ENCODE measurements around the gene CTSZ. TPM values are rescaled to one million over a fixed set of nuclear protein-coding genes. Genes with fewer than 3 reads are reported as not detected.
A peak's percentile ranks its signal among the peaks of the same experiment; 100 is the strongest.

Gene CTSZ
- total and polyA plus RNA-seq, 10 of the 15 experiments (the other 5 are each of a cell fraction or from before 2014, with no cell fraction given): 6.0 to 301 (median 154) TPM

GRCh38 chr20:59039233-59039632, 32.2 kb upstream of the CTSZ start:
- SMC1A ChIA-PET (ENCODE audit: uncharacterized antibody, unreplicated experiment): interaction anchor here (1.6 kb wide), 1 partner anchor 17 kb away, joined by 4 read pairs; no protein-coding TSS in a partner anchor
- no peak overlapping the region; the same call in 1 of the 2 replicates for H3K9ac ChIP-seq (ENCODE audit: control insufficient read depth, insufficient read depth, low read length)
- intact Hi-C loops (cut with micrococcal nuclease; ENCODE audit: unreplicated experiment): loop anchor here (10.0 kb wide), 2 partner anchors 54 to 384 kb away; partner anchors contain the start of genes NELFCD and STX16
- H2AFZ ChIP-seq (ENCODE audit: control insufficient read depth, low read depth, low read length): no peak overlapping the region
- POLR2A ChIA-PET: interaction anchor here (1.1 kb wide), 1 partner anchor 57 kb away, joined by 3 read pairs; no protein-coding TSS in a partner anchor
- peaks cover 9 to 28% of the 10 kb centered on the region in 2 experiments for H3K36me3 ChIP-seq (ENCODE audit: control insufficient read depth in 2 of 2, insufficient read depth in 2 of 2, low read length in 1 of 2)
- no peak for DNase-seq (ENCODE audit: low read depth, low spot score)
- H3K79me2 ChIP-seq (ENCODE audit: control insufficient read depth, insufficient read depth, low read length): peaks cover 67% of the 10 kb centered on the region
- no peak for FAIRE-seq
- H3K4me3 ChIP-seq: peak overlapping the region; percentile 89
- WGBS (ENCODE audit: insufficient coverage, insufficient replicate concordance, low lambda C conversion rate, missing lambda C conversion rate): 4% methylated on average over 1 of the region's 1 CpG
- H3K4me2 ChIP-seq (ENCODE audit: control insufficient read depth, insufficient read depth): peak overlapping the region; percentile 30; the same call in 1 of the 2 replicates
- in situ Hi-C loops (cut with MboI): no loop called here
- CTCF ChIA-PET: no interaction called here
- no peaks in the 10 kb centered on the region; the same call in 1 of the 2 replicates for H4K20me1 ChIP-seq (ENCODE audit: control insufficient read depth, insufficient read depth)
- ATAC-seq: no peak
- no peaks in the 10 kb centered on the region for H3K27me3 ChIP-seq (replicated peaks in 1 of 2; ENCODE audit: control insufficient read depth in 2 of 2, insufficient read depth in 2 of 2, low read length in 1 of 2)
- H3K9me3 ChIP-seq (replicated peaks; ENCODE audit: control insufficient read depth, insufficient read depth, low read length): no peaks in the 10 kb centered on the region
- RAD21 ChIA-PET (ENCODE audit: unreplicated experiment): interaction anchor here (0.7 kb wide), 1 partner anchor 60 kb away, joined by 4 read pairs; no protein-coding TSS in a partner anchor
- TF ChIP-seq JUND (IDR thresholded peaks at IDR 0.05; ENCODE audit: low read depth, low read length): no peak
- no peak for TF ChIP-seq TARDBP (IDR thresholded peaks at IDR 0.05; ENCODE audit: borderline replicate concordance)
- no peak for TF ChIP-seq RB1 (IDR thresholded peaks at IDR 0.05; ENCODE audit: borderline replicate concordance)
- BruUV-seq (replicated peaks): no TSS peak
- H3K4me1 ChIP-seq (ENCODE audit: control insufficient read depth, insufficient read depth, low read length): peaks cover 13% of the 10 kb centered on the region
- peak overlapping the region; percentile 11; the same call in 1 of the 2 replicates for H3K27ac ChIP-seq (ENCODE audit: control insufficient read depth, insufficient read depth)

- H3K79me2 ChIP-seq (ENCODE audit: control insufficient read depth, insufficient read depth, low read length): peaks cover 63% of the 10 kb centered on the region
- RAD21 ChIA-PET (ENCODE audit: unreplicated experiment): no interaction called here
- no peaks in the 10 kb centered on the region for H3K27me3 ChIP-seq (replicated peaks in 1 of 2; ENCODE audit: control insufficient read depth in 2 of 2, insufficient read depth in 2 of 2, low read length in 1 of 2)
- peaks cover 9 to 28% of the 10 kb centered on the region in 2 experiments for H3K36me3 ChIP-seq (ENCODE audit: control insufficient read depth in 2 of 2, insufficient read depth in 2 of 2, low read length in 1 of 2)
- peak overlapping the region; percentile 35; the same call in 1 of the 2 replicates for H3K4me2 ChIP-seq (ENCODE audit: control insufficient read depth, insufficient read depth)
- no peak overlapping the region for H2AFZ ChIP-seq (ENCODE audit: control insufficient read depth, low read depth, low read length)
- no peaks in the 10 kb centered on the region; the same call in 1 of the 2 replicates for H4K20me1 ChIP-seq (ENCODE audit: control insufficient read depth, insufficient read depth)
- no peak for DNase-seq (ENCODE audit: low read depth, low spot score)
- no peak overlapping the region for H3K4me3 ChIP-seq
- in situ Hi-C loops (cut with MboI) (no loop called here), intact Hi-C loops (cut with micrococcal nuclease; ENCODE audit: unreplicated experiment) (loop anchor here (10.0 kb wide), 2 partner anchors 53 to 383 kb away; partner anchors contain the start of genes NELFCD and STX16)
- H3K9me3 ChIP-seq (replicated peaks; ENCODE audit: control insufficient read depth, insufficient read depth, low read length): no peaks in the 10 kb centered on the region
- H3K9ac ChIP-seq (ENCODE audit: control insufficient read depth, insufficient read depth, low read length): no peak overlapping the region
- POLR2A ChIA-PET: interaction anchor here (0.6 to 1.2 kb wide), 2 partner anchors 32 to 54 kb away, joined by 4 read pairs; no protein-coding TSS in a partner anchor
- no peaks in the 10 kb centered on the region; the same call in 1 of the 2 replicates for H3K4me1 ChIP-seq (ENCODE audit: control insufficient read depth, insufficient read depth, low read length)
- H3K27ac ChIP-seq (ENCODE audit: control insufficient read depth, insufficient read depth): no peak overlapping the region
- no TSS peak for BruUV-seq (replicated peaks)
- SMC1A ChIA-PET (ENCODE audit: uncharacterized antibody, unreplicated experiment): no interaction called here
- no peak for ATAC-seq
- CTCF ChIA-PET: no interaction called here
- FAIRE-seq: no peak
- 96% methylated on average over 12 of the region's 12 CpGs for WGBS (ENCODE audit: insufficient coverage, insufficient replicate concordance, low lambda C conversion rate, missing lambda C conversion rate)
- TF ChIP-seq, protein P1, sequence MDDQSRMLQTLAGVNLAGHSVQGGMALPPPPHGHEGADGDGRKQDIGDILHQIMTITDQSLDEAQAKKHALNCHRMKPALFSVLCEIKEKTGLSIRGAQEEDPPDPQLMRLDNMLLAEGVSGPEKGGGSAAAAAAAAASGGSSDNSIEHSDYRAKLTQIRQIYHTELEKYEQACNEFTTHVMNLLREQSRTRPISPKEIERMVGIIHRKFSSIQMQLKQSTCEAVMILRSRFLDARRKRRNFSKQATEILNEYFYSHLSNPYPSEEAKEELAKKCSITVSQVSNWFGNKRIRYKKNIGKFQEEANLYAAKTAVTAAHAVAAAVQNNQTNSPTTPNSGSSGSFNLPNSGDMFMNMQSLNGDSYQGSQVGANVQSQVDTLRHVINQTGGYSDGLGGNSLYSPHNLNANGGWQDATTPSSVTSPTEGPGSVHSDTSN (IDR thresholded peaks at IDR 0.05; ENCODE audit: insufficient replicate concordance, low read depth, low read length): no peak
- no peak for TF ChIP-seq ZBED1 (IDR thresholded peaks at IDR 0.05; ENCODE audit: borderline replicate concordance)
- TF ChIP-seq, protein P2, sequence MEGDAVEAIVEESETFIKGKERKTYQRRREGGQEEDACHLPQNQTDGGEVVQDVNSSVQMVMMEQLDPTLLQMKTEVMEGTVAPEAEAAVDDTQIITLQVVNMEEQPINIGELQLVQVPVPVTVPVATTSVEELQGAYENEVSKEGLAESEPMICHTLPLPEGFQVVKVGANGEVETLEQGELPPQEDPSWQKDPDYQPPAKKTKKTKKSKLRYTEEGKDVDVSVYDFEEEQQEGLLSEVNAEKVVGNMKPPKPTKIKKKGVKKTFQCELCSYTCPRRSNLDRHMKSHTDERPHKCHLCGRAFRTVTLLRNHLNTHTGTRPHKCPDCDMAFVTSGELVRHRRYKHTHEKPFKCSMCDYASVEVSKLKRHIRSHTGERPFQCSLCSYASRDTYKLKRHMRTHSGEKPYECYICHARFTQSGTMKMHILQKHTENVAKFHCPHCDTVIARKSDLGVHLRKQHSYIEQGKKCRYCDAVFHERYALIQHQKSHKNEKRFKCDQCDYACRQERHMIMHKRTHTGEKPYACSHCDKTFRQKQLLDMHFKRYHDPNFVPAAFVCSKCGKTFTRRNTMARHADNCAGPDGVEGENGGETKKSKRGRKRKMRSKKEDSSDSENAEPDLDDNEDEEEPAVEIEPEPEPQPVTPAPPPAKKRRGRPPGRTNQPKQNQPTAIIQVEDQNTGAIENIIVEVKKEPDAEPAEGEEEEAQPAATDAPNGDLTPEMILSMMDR (IDR thresholded peaks at IDR 0.05 in 2 of 3, conservative IDR thresholded peaks at IDR 0.05 in 1 of 3; ENCODE audit: control insufficient read depth in 2 of 3, extremely low read depth in 1 of 3, insufficient read depth in 1 of 3, low read depth in 3 of 3, low read length in 3 of 3): no peak
- TF ChIP-seq RBBP5 (conservative IDR thresholded peaks at IDR 0.05): no peak
- no peak for TF ChIP-seq TCF7 (IDR thresholded peaks at IDR 0.05; ENCODE audit: borderline replicate concordance)
- TF ChIP-seq NR2F1 (conservative IDR thresholded peaks at IDR 0.05): no peak
- no peak for TF ChIP-seq TAF1 (IDR thresholded peaks at IDR 0.05; ENCODE audit: borderline replicate concordance, low read depth, low read length)
- no peak for TF ChIP-seq CREB1 (IDR thresholded peaks at IDR 0.05; ENCODE audit: low read depth)
- no peak for TF ChIP-seq USF2 (IDR thresholded peaks at IDR 0.05; ENCODE audit: borderline replicate concordance, low read depth, low read length)
- TF ChIP-seq BHLHE40 (IDR thresholded peaks at IDR 0.05; ENCODE audit: borderline replicate concordance in 1 of 2, low read depth in 2 of 2, low read length in 1 of 2): no peak
- TF ChIP-seq RFX5 (IDR thresholded peaks at IDR 0.05; ENCODE audit: low read depth, low read length): no peak
Measured at GRCh38 chr20:59037386-59037785, 30.3 kb upstream of the CTSZ start.

All from GM12878 (cell line).